Vagina (tissue), 2 donors: ENCODE measurements around the gene FHDC1. TPM values are rescaled to one million over a fixed set of nuclear protein-coding genes. Genes with fewer than 3 reads are reported as not detected.

ENCODE experiments used
- DNase-seq, 2 donors: peaks; one replicate each; pipeline ENCODE4 v3.0.0-alpha.2; 2017; ENCODE audit errors: extremely low spot score in 2 of 2
- H3K27ac ChIP-seq: fragments of 200-600 bp; sonication (generic); one replicate; pipeline ENCODE4 v1.5.1; 2019
- H3K27me3 ChIP-seq: fragments of 200-600 bp; sonication (generic); one replicate; pipeline ENCODE4 v1.5.1; 2019
- H3K36me3 ChIP-seq, 2 donors: fragments of 200-600 bp; sonication (generic); one replicate each; pipeline ENCODE4 v1.5.1; 2017 to 2019
- H3K4me1 ChIP-seq: fragments of 200-600 bp; sonication (generic); one replicate; pipeline ENCODE4 v1.5.1; 2019
- H3K4me3 ChIP-seq, 2 donors: fragments of 200-600 bp; sonication (generic); 1 replicate in 1 of 2; 2 replicates in 1 of 2; pipeline ENCODE4 v1.5.1; 2016 to 2019
- H3K9me3 ChIP-seq: fragments of 200-600 bp; sonication (generic); one replicate; pipeline ENCODE4 v1.5.1; 2019
- CTCF ChIP-seq, 3 experiments: fragments of 450-650 bp in 2 of 3; fragments of 200-600 bp in 1 of 3; sonication (generic) in 1 of 3; IDR thresholded peaks; one replicate each; pipeline ENCODE4 v1.5.1; 2017 to 2019; ENCODE audit warnings: antibody characterized with exemption in 3 of 3, mild to moderate bottlenecking in 2 of 3, moderate library complexity in 2 of 3
- POLR2A ChIP-seq, 2 donors: fragments of 450-650 bp; IDR thresholded peaks; one replicate each; pipeline ENCODE4 v1.6.1; 2017; ENCODE audit warnings: antibody characterized with exemption in 2 of 2, mild to moderate bottlenecking in 2 of 2, moderate library complexity in 2 of 2
- POLR2AphosphoS5 ChIP-seq, 2 donors: sonication (generic); formaldehyde crosslinking; IDR thresholded peaks; one replicate each; pipeline ENCODE4 v1.9.0; 2017; ENCODE audit warnings: antibody characterized with exemption in 2 of 2, mild to moderate bottlenecking in 2 of 2, low read depth in 1 of 2; ENCODE audit not compliant: insufficient read depth in 1 of 2
- intact Hi-C: fragments of 100-400 bp; cut with DNase I; formaldehyde crosslinking; loops from one replicate; pipeline ENCODE4 v1.15.1; 2023
- total RNA-seq: library from RNA; depleted of rRNA; stranded (reverse); fragments of >200 nt; gene quantifications from one replicate; pipeline ENCODE4 v1.2.3, GENCODE V29; 2016

The FHDC1 gene
- total RNA-seq, 1 donor from 2014 or later, result 6.4 TPM

- intact Hi-C loops, result no loop called here
- peaks cover 9% of the 10 kb centered on the region for H3K4me1 ChIP-seq
- no peak overlapping the region for H3K4me3 ChIP-seq
- no peaks in the 10 kb centered on the region for H3K9me3 ChIP-seq
- H3K27ac ChIP-seq, result no peak overlapping the region
- peak in 1 of 2 donors; percentile 44 for DNase-seq
- no peak for TF ChIP-seq POLR2A (IDR thresholded peaks at IDR 0.05)
- no peaks in the 10 kb centered on the region for H3K27me3 ChIP-seq
- H3K36me3 ChIP-seq, result no peaks in the 10 kb centered on the region
These were observed 13.8 kb downstream of the FHDC1 start for GRCh38 chr4:152949930-152950329.

GRCh38 chr4:152950402-152951274 is 14.5 kb downstream of the FHDC1 start:
- intact Hi-C loops, result no loop called here

GRCh38 chr4:152951348-152951747 is 15.2 kb downstream of the FHDC1 start:
- Histone ChIP-seq H3K27ac (no peak overlapping the region), H3K9me3 (no peaks in the 10 kb centered on the region), H3K4me3 (no peak overlapping the region)

More at GRCh38 chr4:152950402-152951274, 14.5 kb downstream of the FHDC1 start:
- TF ChIP-seq CTCF (IDR thresholded peaks at IDR 0.05) (no peak), POLR2A (IDR thresholded peaks at IDR 0.05) (no peak), POLR2AphosphoS5 (IDR thresholded peaks at IDR 0.05; ENCODE audit: insufficient read depth in 1 of 2, low read depth in 1 of 2) (no peak)
- Histone ChIP-seq H3K4me1 (peaks cover 8% of the 10 kb centered on the region), H3K27me3 (no peaks in the 10 kb centered on the region), H3K27ac (no peak overlapping the region), H3K9me3 (no peaks in the 10 kb centered on the region), H3K36me3 (no peaks in the 10 kb centered on the region), H3K4me3 (no peak overlapping the region)
- peak in 1 of 2 donors; percentile 44 for DNase-seq

GRCh38 chr4:152953514-152953913 is 17.4 kb downstream of the FHDC1 start:
- TF ChIP-seq CTCF (IDR thresholded peaks at IDR 0.05), result no peak
- no peak for TF ChIP-seq POLR2A (IDR thresholded peaks at IDR 0.05)
- TF ChIP-seq POLR2AphosphoS5 (IDR thresholded peaks at IDR 0.05; ENCODE audit: insufficient read depth in 1 of 2, low read depth in 1 of 2), result no peak
- Histone ChIP-seq H3K4me1 (peaks cover 13% of the 10 kb centered on the region), H3K27ac (no peak overlapping the region), H3K27me3 (no peaks in the 10 kb centered on the region), H3K9me3 (no peaks in the 10 kb centered on the region), H3K36me3 (no peaks in the 10 kb centered on the region), H3K4me3 (no peak overlapping the region)
- intact Hi-C loops, result no loop called here
- DNase-seq, result peak in 1 of 2 donors; percentile 47

More at GRCh38 chr4:152951348-152951747, 15.2 kb downstream of the FHDC1 start:
- no peak for TF ChIP-seq POLR2A (IDR thresholded peaks at IDR 0.05)
- no peak for TF ChIP-seq POLR2AphosphoS5 (IDR thresholded peaks at IDR 0.05; ENCODE audit: insufficient read depth in 1 of 2, low read depth in 1 of 2)
- no peak for TF ChIP-seq CTCF (IDR thresholded peaks at IDR 0.05)
- no peak for DNase-seq
- Histone ChIP-seq H3K4me1 (peaks cover 5% of the 10 kb centered on the region), H3K36me3 (no peaks in the 10 kb centered on the region), H3K27me3 (no peaks in the 10 kb centered on the region)
- intact Hi-C loops, result no loop called here

DNA sequence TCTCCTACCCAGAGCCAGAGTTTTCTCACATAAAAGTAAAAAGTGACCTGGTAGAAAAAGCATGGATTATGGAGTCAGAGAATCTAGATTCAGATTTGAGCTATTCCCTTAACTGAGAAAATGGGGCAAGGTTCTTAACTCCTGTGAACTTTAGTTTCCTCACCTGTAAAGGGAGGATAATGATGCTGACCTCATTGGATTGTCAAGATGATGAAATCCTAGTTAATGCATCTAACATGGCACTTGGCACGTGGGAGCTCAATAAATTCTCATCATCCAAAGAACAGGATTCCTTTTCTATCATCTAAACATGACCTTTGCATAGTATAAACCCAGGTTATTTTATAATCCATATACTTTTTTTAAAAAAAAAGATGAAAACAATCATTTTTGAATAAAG is 18.6 kb downstream of the FHDC1 start:
- H3K9me3 ChIP-seq, result no peaks in the 10 kb centered on the region

More for the DNA sequence above, 18.6 kb downstream of the FHDC1 start:
- Histone ChIP-seq H3K4me3 (no peak overlapping the region), H3K4me1 (peaks cover 13% of the 10 kb centered on the region), H3K36me3 (no peaks in the 10 kb centered on the region), H3K27me3 (no peaks in the 10 kb centered on the region), H3K27ac (no peak overlapping the region)
- no peak for DNase-seq
- intact Hi-C loops, result no loop called here
- no peak for TF ChIP-seq POLR2AphosphoS5 (IDR thresholded peaks at IDR 0.05; ENCODE audit: insufficient read depth in 1 of 2, low read depth in 1 of 2)
- TF ChIP-seq CTCF (IDR thresholded peaks at IDR 0.05), result no peak
- TF ChIP-seq POLR2A (IDR thresholded peaks at IDR 0.05), result no peak
